Activated naive CD8-positive, alpha-beta T cell treated with anti-CD3 and anti-CD28 coated beads, Interleukin-2, amount 50 U/mL, for 24 hours (primary cell): ENCODE data around the gene DEF6.
A peak's percentile ranks its signal among the peaks of the same experiment; 100 is the strongest.

Source experiments
- ATAC-seq: fragments of 150-1000 bp; cut with Tn5 transposase; one replicate; pipeline ENCODE4 v1.10.0; 2021
- DNase-seq: peaks from one replicate; pipeline ENCODE4 v3.0.0; 2021
- H3K27ac Mint-ChIP-seq: one replicate; pipeline ENCODE4 v1.8.0; 2021; ENCODE audit warnings: mild to moderate bottlenecking, mixed read lengths
- H3K27me3 Mint-ChIP-seq: one replicate; pipeline ENCODE4 v1.8.0; 2021; ENCODE audit warnings: mixed read lengths
- H3K36me3 Mint-ChIP-seq: one replicate; pipeline ENCODE4 v1.8.0; 2021; ENCODE audit warnings: low read depth, mixed read lengths
- H3K4me1 Mint-ChIP-seq: one replicate; pipeline ENCODE4 v1.8.0; 2021; ENCODE audit warnings: mixed read lengths
- H3K4me3 Mint-ChIP-seq: one replicate; pipeline ENCODE4 v1.8.0; 2021; ENCODE audit warnings: mild to moderate bottlenecking, moderate library complexity, mixed read lengths
- H3K9me3 Mint-ChIP-seq: one replicate; pipeline ENCODE4 v1.8.0; 2021; ENCODE audit warnings: mixed read lengths

The DEF6 gene

GRCh38 chr6:35297601-35298481 is at the start of gene DEF6:
TSS of gene DEF6 (plus strand) at chr6:35297818. CDS start at chr6:35297857, 39 bp downstream.
- H3K4me3 Mint-ChIP-seq = peak within 1 kb of the TSS; percentile 89
- DNase-seq (peak; percentile 85), ATAC-seq (peak; percentile 81)
- H3K27ac Mint-ChIP-seq = peak within 1 kb of the TSS; percentile 97
- no peaks in the 10 kb centered on the region for H3K9me3 Mint-ChIP-seq
- peaks cover 3% of the 10 kb centered on the region for H3K27me3 Mint-ChIP-seq
- peaks cover 45% of the 10 kb centered on the region for H3K4me1 Mint-ChIP-seq
- H3K36me3 Mint-ChIP-seq = peaks cover 16% of the 10 kb centered on the region

- no peak for ATAC-seq
- no peaks in the 10 kb centered on the region for H3K36me3 Mint-ChIP-seq
- no peaks in the 10 kb centered on the region for H3K9me3 Mint-ChIP-seq
- H3K27me3 Mint-ChIP-seq = no peaks in the 10 kb centered on the region
- H3K4me3 Mint-ChIP-seq = no peak overlapping the region
- no peak for DNase-seq
- peaks cover 14% of the 10 kb centered on the region for H3K4me1 Mint-ChIP-seq
- H3K27ac Mint-ChIP-seq = no peak overlapping the region
These were observed 49.3 kb upstream of the DEF6 start for GRCh38 chr6:35248300-35248699.

GRCh38 chr6:35248965-35249364 is 48.7 kb upstream of the DEF6 start:
- H3K36me3 Mint-ChIP-seq = no peaks in the 10 kb centered on the region
- H3K27ac Mint-ChIP-seq = no peak overlapping the region
- peaks cover 14% of the 10 kb centered on the region for H3K4me1 Mint-ChIP-seq
- no peak overlapping the region for H3K4me3 Mint-ChIP-seq
- H3K9me3 Mint-ChIP-seq = no peaks in the 10 kb centered on the region
- ATAC-seq = no peak
- H3K27me3 Mint-ChIP-seq = no peaks in the 10 kb centered on the region
- no peak for DNase-seq

- DNase-seq = no peak
- H3K27ac Mint-ChIP-seq = no peak overlapping the region
- H3K36me3 Mint-ChIP-seq = no peaks in the 10 kb centered on the region
- H3K9me3 Mint-ChIP-seq = no peaks in the 10 kb centered on the region
- H3K4me1 Mint-ChIP-seq = peaks cover 14% of the 10 kb centered on the region
- no peaks in the 10 kb centered on the region for H3K27me3 Mint-ChIP-seq
- no peak for ATAC-seq
- no peak overlapping the region for H3K4me3 Mint-ChIP-seq
These were observed 45.7 kb upstream of the DEF6 start for GRCh38 chr6:35251949-35252348.

GRCh38 chr6:35253249-35253648 is 44.4 kb upstream of the DEF6 start:
- no peak overlapping the region for H3K27ac Mint-ChIP-seq
- H3K9me3 Mint-ChIP-seq = no peaks in the 10 kb centered on the region
- no peaks in the 10 kb centered on the region for H3K27me3 Mint-ChIP-seq
- H3K4me3 Mint-ChIP-seq = no peak overlapping the region
- DNase-seq (no peak), ATAC-seq (no peak)
- peaks cover 10% of the 10 kb centered on the region for H3K4me1 Mint-ChIP-seq
- H3K36me3 Mint-ChIP-seq = no peaks in the 10 kb centered on the region

GRCh38 chr6:35258336-35258735 is 39.3 kb upstream of the DEF6 start:
- peak overlapping the region; percentile 94 for H3K4me3 Mint-ChIP-seq
- H3K27me3 Mint-ChIP-seq = no peaks in the 10 kb centered on the region
- H3K36me3 Mint-ChIP-seq = no peaks in the 10 kb centered on the region
- H3K9me3 Mint-ChIP-seq = no peaks in the 10 kb centered on the region
- DNase-seq = no peak
- ATAC-seq = no peak
- no peak overlapping the region for H3K27ac Mint-ChIP-seq
- H3K4me1 Mint-ChIP-seq = peaks cover 36% of the 10 kb centered on the region

GRCh38 chr6:35258858-35259193 is 38.8 kb upstream of the DEF6 start:
- Mint-ChIP-seq H3K4me3 (peak overlapping the region; percentile 94), H3K27ac (peak overlapping the region; percentile 91), H3K36me3 (no peaks in the 10 kb centered on the region), H3K9me3 (no peaks in the 10 kb centered on the region), H3K27me3 (no peaks in the 10 kb centered on the region), H3K4me1 (peaks cover 39% of the 10 kb centered on the region)
- ATAC-seq = peak; percentile 30
- no peak for DNase-seq

- no peaks in the 10 kb centered on the region for H3K27me3 Mint-ChIP-seq
- ATAC-seq (peak; percentile 92), DNase-seq (peak; percentile 94)
- H3K9me3 Mint-ChIP-seq = no peaks in the 10 kb centered on the region
- H3K36me3 Mint-ChIP-seq = no peaks in the 10 kb centered on the region
- H3K4me3 Mint-ChIP-seq = peak within 1 kb of the TSS; percentile 94
- peak within 1 kb of the TSS; percentile 91 for H3K27ac Mint-ChIP-seq
- peaks cover 44% of the 10 kb centered on the region for H3K4me1 Mint-ChIP-seq
These were observed 38.2 kb upstream of the DEF6 start, which contains the start of gene ZNF76 for GRCh38 chr6:35259194-35259947. TSS of gene ZNF76 (plus strand) at chr6:35259735. CDS start at chr6:35281152, 21,417 bp downstream.

GRCh38 chr6:35259948-35260590 is 37.5 kb upstream of the DEF6 start:
- peaks cover 49% of the 10 kb centered on the region for H3K4me1 Mint-ChIP-seq

GRCh38 chr6:35260591-35261570 is 36.7 kb upstream of the DEF6 start:
- Mint-ChIP-seq H3K4me1 (peaks cover 54% of the 10 kb centered on the region), H3K9me3 (no peaks in the 10 kb centered on the region), H3K27ac (peak overlapping the region; percentile 88), H3K4me3 (peak overlapping the region; percentile 94), H3K36me3 (no peaks in the 10 kb centered on the region), H3K27me3 (no peaks in the 10 kb centered on the region)
- ATAC-seq (no peak), DNase-seq (no peak)

More at GRCh38 chr6:35259948-35260590, 37.5 kb upstream of the DEF6 start:
- H3K36me3 Mint-ChIP-seq = no peaks in the 10 kb centered on the region
- H3K9me3 Mint-ChIP-seq = no peaks in the 10 kb centered on the region
- no peaks in the 10 kb centered on the region for H3K27me3 Mint-ChIP-seq
- peak; percentile 78 for DNase-seq
- peak overlapping the region; percentile 94 for H3K4me3 Mint-ChIP-seq
- H3K27ac Mint-ChIP-seq = peak overlapping the region; percentile 88
- peak; percentile 62 for ATAC-seq

- ATAC-seq = no peak
- no peak overlapping the region for H3K4me3 Mint-ChIP-seq
- H3K9me3 Mint-ChIP-seq = no peaks in the 10 kb centered on the region
- H3K36me3 Mint-ChIP-seq = peaks cover 2% of the 10 kb centered on the region
- peak overlapping the region; percentile 2 for H3K27ac Mint-ChIP-seq
- DNase-seq = no peak
- no peaks in the 10 kb centered on the region for H3K27me3 Mint-ChIP-seq
- H3K4me1 Mint-ChIP-seq = peaks cover 55% of the 10 kb centered on the region
These were observed 35.0 kb upstream of the DEF6 start for GRCh38 chr6:35262596-35262995.

GRCh38 chr6:35264550-35265274 is 32.9 kb upstream of the DEF6 start:
- H3K27ac Mint-ChIP-seq = no peak overlapping the region
- peaks cover 2% of the 10 kb centered on the region for H3K36me3 Mint-ChIP-seq
- peaks cover 50% of the 10 kb centered on the region for H3K4me1 Mint-ChIP-seq
- no peaks in the 10 kb centered on the region for H3K27me3 Mint-ChIP-seq
- no peaks in the 10 kb centered on the region for H3K9me3 Mint-ChIP-seq
- DNase-seq (no peak), ATAC-seq (no peak)
- no peak overlapping the region for H3K4me3 Mint-ChIP-seq

GRCh38 chr6:35265523-35265922 is 32.1 kb upstream of the DEF6 start:
- Mint-ChIP-seq H3K9me3 (no peaks in the 10 kb centered on the region), H3K36me3 (peaks cover 6% of the 10 kb centered on the region), H3K4me1 (peaks cover 45% of the 10 kb centered on the region), H3K27ac (no peak overlapping the region), H3K4me3 (no peak overlapping the region), H3K27me3 (no peaks in the 10 kb centered on the region)
- no peak for ATAC-seq
- no peak for DNase-seq
